HEK293 (cell line): ENCODE data around the gene TMEM140.

ENCODE experiments used
- CTCF ChIA-PET: fragments of 350-600 bp; formaldehyde crosslinking; extraction: SDS; loops from one replicate; lab custom pipeline; 2021; ENCODE audit warnings: antibody characterized with exemption; lab: Yijun Ruan, JAX
- POLR2A ChIA-PET: fragments of 300-600 bp; formaldehyde crosslinking; extraction: SDS; loops from one replicate; lab custom pipeline; 2020; ENCODE audit warnings: antibody characterized with exemption, inconsistent platforms; lab: Yijun Ruan, JAX
- H3K27ac ChIP-seq: fragments of 200-500 bp; sonication (Bioruptor generic); 2 replicates; pipeline ENCODE4 v1.5.1; 2014; ENCODE audit warnings: low read depth, low read length, control low read depth, inconsistent platforms; ENCODE audit errors: extremely low read depth
- H3K36me3 ChIP-seq, 2 experiments: fragments of 200-500 bp in 1 of 2; sonication (Bioruptor generic) in 1 of 2; 1 replicate in 1 of 2; 2 replicates in 1 of 2; pipeline ENCODE4 v1.5.1; 2014 to 2017; ENCODE audit warnings: inconsistent platforms in 2 of 2, low read length in 2 of 2; ENCODE audit not compliant: control insufficient read depth in 2 of 2, insufficient read depth in 1 of 2
- H3K4me1 ChIP-seq: fragments of 200-500 bp; sonication (Bioruptor generic); 2 replicates; pipeline ENCODE4 v1.5.1; 2014; ENCODE audit warnings: mild to moderate bottlenecking, low read length, inconsistent platforms; ENCODE audit not compliant: control insufficient read depth, insufficient read depth
- H3K4me3 ChIP-seq: 2 replicates; pipeline ENCODE4 v1.5.1; 2011; ENCODE audit warnings: low read depth, mild to moderate bottlenecking, control low read depth, low read length, moderate library complexity
- H3K9me3 ChIP-seq: fragments of 200-500 bp; sonication (Bioruptor generic); 2 replicates; pipeline ENCODE4 v1.5.1; 2014; ENCODE audit warnings: low read depth, low read length, inconsistent platforms; ENCODE audit not compliant: control insufficient read depth, insufficient read depth
- GFI1B ChIP-seq: fragments of 450-650 bp; formaldehyde crosslinking; IDR thresholded peaks from 2 replicates; pipeline ENCODE4 v1.5.1; 2016; ENCODE audit warnings: missing biosample characterization, missing genetic modification characterization
- OSR2 ChIP-seq: fragments of 450-650 bp; formaldehyde crosslinking; IDR thresholded peaks from 2 replicates; pipeline ENCODE4 v1.5.1; 2016; ENCODE audit warnings: missing biosample characterization, missing genetic modification characterization
- PRDM1 ChIP-seq: fragments of 450-650 bp; formaldehyde crosslinking; IDR thresholded peaks from 2 replicates; pipeline ENCODE4; 2016; ENCODE audit warnings: missing biosample characterization, missing genetic modification characterization
- REPIN1 ChIP-seq: fragments of 450-650 bp; formaldehyde crosslinking; IDR thresholded peaks from 2 replicates; pipeline ENCODE4 v1.5.1; 2017; ENCODE audit warnings: missing biosample characterization, missing genetic modification characterization, low read depth
- ZBTB11 ChIP-seq: fragments of 450-650 bp; formaldehyde crosslinking; conservative IDR thresholded peaks from 2 replicates; pipeline ENCODE4 v1.5.1; 2016; ENCODE audit warnings: low read depth, missing biosample characterization, missing genetic modification characterization
- ZFHX2 ChIP-seq: fragments of 450-650 bp; formaldehyde crosslinking; conservative IDR thresholded peaks from 2 replicates; pipeline ENCODE4 v1.5.1; 2016; ENCODE audit warnings: missing biosample characterization, missing genetic modification characterization
- ZNF132 ChIP-seq: fragments of 450-650 bp; formaldehyde crosslinking; IDR thresholded peaks from 2 replicates; pipeline ENCODE4 v1.5.1; 2017; ENCODE audit warnings: missing biosample characterization, missing genetic modification characterization, borderline replicate concordance
- ZNF138 ChIP-seq: fragments of 450-650 bp; formaldehyde crosslinking; IDR thresholded peaks from 2 replicates; pipeline ENCODE4 v1.5.1; 2016; ENCODE audit warnings: missing biosample characterization, missing genetic modification characterization, borderline replicate concordance
- ZNF302 ChIP-seq: fragments of 450-650 bp; formaldehyde crosslinking; IDR thresholded peaks from 2 replicates; pipeline ENCODE4 v1.5.1; 2016; ENCODE audit warnings: missing biosample characterization, missing genetic modification characterization, low read depth
- ZNF311 ChIP-seq: fragments of 450-650 bp; formaldehyde crosslinking; IDR thresholded peaks from 2 replicates; pipeline ENCODE4 v1.5.1; 2017; ENCODE audit warnings: missing biosample characterization, missing genetic modification characterization, borderline replicate concordance
- ZNF404 ChIP-seq: fragments of 450-650 bp; formaldehyde crosslinking; IDR thresholded peaks from 2 replicates; pipeline ENCODE4 v1.5.1; 2017; ENCODE audit warnings: missing biosample characterization, missing genetic modification characterization
- ZNF423 ChIP-seq: fragments of 450-650 bp; formaldehyde crosslinking; IDR thresholded peaks from 2 replicates; pipeline ENCODE4 v1.5.1; 2016; ENCODE audit warnings: missing biosample characterization, missing genetic modification characterization
- ZNF549 ChIP-seq: fragments of 450-650 bp; IDR thresholded peaks from 2 replicates; pipeline ENCODE4 v1.5.1; 2018; ENCODE audit warnings: missing biosample characterization, missing genetic modification characterization, mild to moderate bottlenecking, inconsistent platforms, moderate library complexity
- ZNF585B ChIP-seq: fragments of 450-650 bp; formaldehyde crosslinking; IDR thresholded peaks from 2 replicates; pipeline ENCODE4 v1.5.1; 2016; ENCODE audit warnings: missing biosample characterization, missing genetic modification characterization
- ZNF701 ChIP-seq: fragments of 450-650 bp; formaldehyde crosslinking; IDR thresholded peaks from 2 replicates; pipeline ENCODE4 v1.5.1; 2016; ENCODE audit warnings: missing biosample characterization, missing genetic modification characterization
- ZSCAN16 ChIP-seq: fragments of 450-650 bp; formaldehyde crosslinking; IDR thresholded peaks from 2 replicates; pipeline ENCODE4 v1.5.1; 2016; ENCODE audit warnings: missing biosample characterization, missing genetic modification characterization
- ZSCAN18 ChIP-seq: fragments of 450-650 bp; formaldehyde crosslinking; IDR thresholded peaks from 2 replicates; pipeline ENCODE4 v1.5.1; 2016; ENCODE audit warnings: missing biosample characterization, missing genetic modification characterization
- ZSCAN4 ChIP-seq: fragments of 450-650 bp; formaldehyde crosslinking; IDR thresholded peaks from 2 replicates; pipeline ENCODE4 v1.5.1; 2017; ENCODE audit warnings: missing biosample characterization, missing genetic modification characterization
- TF ChIP-seq, protein P1 (sequence below): fragments of 450-650 bp; formaldehyde crosslinking; IDR thresholded peaks from 2 replicates; pipeline ENCODE4 v1.5.1; 2016; ENCODE audit warnings: missing biosample characterization, missing genetic modification characterization
- TF ChIP-seq, protein P2 (sequence below): fragments of 450-650 bp; formaldehyde crosslinking; IDR thresholded peaks from 2 replicates; pipeline ENCODE4 v1.5.1; 2016; ENCODE audit warnings: missing biosample characterization, missing genetic modification characterization

TMEM140 gene

GRCh38 chr7:135109976-135110375 is 37.9 kb upstream of the TMEM140 start:
- H3K36me3 ChIP-seq, result no peaks in the 10 kb centered on the region
- TF ChIP-seq ZSCAN16 (tag by site-specific recombination), result no peak
- TF ChIP-seq GFI1B (tag by site-specific recombination), result no peak
- no peak for TF ChIP-seq ZNF132 (tag by site-specific recombination)
- TF ChIP-seq ZNF302, result no peak
- no peak for TF ChIP-seq ZSCAN4 (tag by site-specific recombination)
- no peak for TF ChIP-seq PRDM1
- TF ChIP-seq ZNF549 (tag by site-specific recombination), result no peak
- TF ChIP-seq ZNF404 (tag by site-specific recombination), result no peak
- no peak for TF ChIP-seq ZBTB11 (tag by site-specific recombination)
- no peak for TF ChIP-seq ZSCAN18 (tag by site-specific recombination)
- TF ChIP-seq ZNF423 (tag by site-specific recombination), result no peak
- no peak for TF ChIP-seq REPIN1 (tag by site-specific recombination)
- TF ChIP-seq ZNF311 (tag by site-specific recombination), result no peak
- no peak for TF ChIP-seq ZFHX2 (tag by site-specific recombination)
- TF ChIP-seq, protein P1, sequence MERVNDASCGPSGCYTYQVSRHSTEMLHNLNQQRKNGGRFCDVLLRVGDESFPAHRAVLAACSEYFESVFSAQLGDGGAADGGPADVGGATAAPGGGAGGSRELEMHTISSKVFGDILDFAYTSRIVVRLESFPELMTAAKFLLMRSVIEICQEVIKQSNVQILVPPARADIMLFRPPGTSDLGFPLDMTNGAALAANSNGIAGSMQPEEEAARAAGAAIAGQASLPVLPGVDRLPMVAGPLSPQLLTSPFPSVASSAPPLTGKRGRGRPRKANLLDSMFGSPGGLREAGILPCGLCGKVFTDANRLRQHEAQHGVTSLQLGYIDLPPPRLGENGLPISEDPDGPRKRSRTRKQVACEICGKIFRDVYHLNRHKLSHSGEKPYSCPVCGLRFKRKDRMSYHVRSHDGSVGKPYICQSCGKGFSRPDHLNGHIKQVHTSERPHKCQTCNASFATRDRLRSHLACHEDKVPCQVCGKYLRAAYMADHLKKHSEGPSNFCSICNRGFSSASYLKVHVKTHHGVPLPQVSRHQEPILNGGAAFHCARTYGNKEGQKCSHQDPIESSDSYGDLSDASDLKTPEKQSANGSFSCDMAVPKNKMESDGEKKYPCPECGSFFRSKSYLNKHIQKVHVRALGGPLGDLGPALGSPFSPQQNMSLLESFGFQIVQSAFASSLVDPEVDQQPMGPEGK (tag by site-specific recombination), result no peak
- no peak for TF ChIP-seq ZNF138
- no peak for TF ChIP-seq OSR2
- no peak for TF ChIP-seq ZNF585B (tag by site-specific recombination)
- TF ChIP-seq, protein P2, sequence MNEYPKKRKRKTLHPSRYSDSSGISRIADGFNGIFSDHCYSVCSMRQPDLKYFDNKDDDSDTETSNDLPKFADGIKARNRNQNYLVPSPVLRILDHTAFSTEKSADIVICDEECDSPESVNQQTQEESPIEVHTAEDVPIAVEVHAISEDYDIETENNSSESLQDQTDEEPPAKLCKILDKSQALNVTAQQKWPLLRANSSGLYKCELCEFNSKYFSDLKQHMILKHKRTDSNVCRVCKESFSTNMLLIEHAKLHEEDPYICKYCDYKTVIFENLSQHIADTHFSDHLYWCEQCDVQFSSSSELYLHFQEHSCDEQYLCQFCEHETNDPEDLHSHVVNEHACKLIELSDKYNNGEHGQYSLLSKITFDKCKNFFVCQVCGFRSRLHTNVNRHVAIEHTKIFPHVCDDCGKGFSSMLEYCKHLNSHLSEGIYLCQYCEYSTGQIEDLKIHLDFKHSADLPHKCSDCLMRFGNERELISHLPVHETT (tag by site-specific recombination), result no peak
- TF ChIP-seq ZNF701 (tag by site-specific recombination), result no peak
- ChIA-PET POLR2A (no interaction called here), CTCF (no interaction called here)
- H3K9me3 ChIP-seq, result no peaks in the 10 kb centered on the region
- no peak overlapping the region for H3K27ac ChIP-seq
- H3K4me1 ChIP-seq, result no peaks in the 10 kb centered on the region
- H3K4me3 ChIP-seq, result no peak overlapping the region
